GM12873 (cell line): ENCODE data around the gene TTLL11.

Source experiments
- TF ChIP-seq, protein P1 (sequence below): IDR thresholded peaks from 2 replicates; pipeline ENCODE4 v1.5.1; 2012; ENCODE audit warnings: low read depth, mild to moderate bottlenecking, moderate library complexity, low read length, control low read depth; ENCODE audit not compliant: insufficient read depth; ENCODE audit errors: missing control alignments

The TTLL11 gene

DNA sequence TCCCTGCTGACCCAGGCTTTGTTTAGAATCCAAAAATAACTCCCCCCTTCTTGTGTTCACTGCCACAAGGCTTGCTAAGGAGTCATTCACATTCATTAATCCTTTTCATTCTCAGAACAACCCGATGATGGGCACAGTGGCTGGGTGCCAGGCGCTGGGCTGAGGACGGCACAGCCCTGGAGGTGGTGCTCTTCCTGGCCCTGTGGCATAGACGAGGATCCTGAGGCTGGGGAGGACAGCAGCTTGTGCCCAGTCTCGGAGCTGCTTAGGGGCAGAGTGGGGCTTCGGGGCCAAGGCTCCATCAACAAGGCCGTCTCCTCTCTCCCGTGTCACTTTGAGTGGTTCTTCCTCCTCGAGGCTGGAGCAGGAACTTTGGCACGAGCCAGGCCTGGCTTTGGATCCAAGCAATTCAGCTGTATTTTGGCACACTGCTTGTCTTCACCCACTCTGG lies 166.7 kb downstream of the TTLL11 start:
- TF ChIP-seq, protein P1, sequence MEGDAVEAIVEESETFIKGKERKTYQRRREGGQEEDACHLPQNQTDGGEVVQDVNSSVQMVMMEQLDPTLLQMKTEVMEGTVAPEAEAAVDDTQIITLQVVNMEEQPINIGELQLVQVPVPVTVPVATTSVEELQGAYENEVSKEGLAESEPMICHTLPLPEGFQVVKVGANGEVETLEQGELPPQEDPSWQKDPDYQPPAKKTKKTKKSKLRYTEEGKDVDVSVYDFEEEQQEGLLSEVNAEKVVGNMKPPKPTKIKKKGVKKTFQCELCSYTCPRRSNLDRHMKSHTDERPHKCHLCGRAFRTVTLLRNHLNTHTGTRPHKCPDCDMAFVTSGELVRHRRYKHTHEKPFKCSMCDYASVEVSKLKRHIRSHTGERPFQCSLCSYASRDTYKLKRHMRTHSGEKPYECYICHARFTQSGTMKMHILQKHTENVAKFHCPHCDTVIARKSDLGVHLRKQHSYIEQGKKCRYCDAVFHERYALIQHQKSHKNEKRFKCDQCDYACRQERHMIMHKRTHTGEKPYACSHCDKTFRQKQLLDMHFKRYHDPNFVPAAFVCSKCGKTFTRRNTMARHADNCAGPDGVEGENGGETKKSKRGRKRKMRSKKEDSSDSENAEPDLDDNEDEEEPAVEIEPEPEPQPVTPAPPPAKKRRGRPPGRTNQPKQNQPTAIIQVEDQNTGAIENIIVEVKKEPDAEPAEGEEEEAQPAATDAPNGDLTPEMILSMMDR, result no peak

DNA sequence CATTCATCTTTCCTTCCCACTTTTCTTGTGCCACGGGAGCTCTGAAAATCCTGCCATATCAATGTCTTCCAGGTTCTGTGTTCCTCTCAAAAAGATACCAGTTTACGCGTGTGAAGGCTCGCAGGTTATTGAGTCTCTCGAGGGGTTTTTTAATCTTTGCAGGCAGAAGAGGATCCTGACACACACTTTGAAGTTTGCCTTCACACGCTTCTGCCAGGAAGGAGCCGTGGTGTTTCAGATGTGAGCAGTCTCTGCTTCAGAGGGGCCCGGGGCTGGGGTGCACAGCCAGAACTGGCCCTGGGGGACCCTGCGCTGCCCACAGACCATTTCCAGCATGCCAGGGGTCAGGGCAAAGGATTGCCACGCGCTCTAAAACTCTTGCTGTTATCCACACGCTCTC lies 167.2 kb downstream of the TTLL11 start:
- TF ChIP-seq, protein P1, result no peak

DNA sequence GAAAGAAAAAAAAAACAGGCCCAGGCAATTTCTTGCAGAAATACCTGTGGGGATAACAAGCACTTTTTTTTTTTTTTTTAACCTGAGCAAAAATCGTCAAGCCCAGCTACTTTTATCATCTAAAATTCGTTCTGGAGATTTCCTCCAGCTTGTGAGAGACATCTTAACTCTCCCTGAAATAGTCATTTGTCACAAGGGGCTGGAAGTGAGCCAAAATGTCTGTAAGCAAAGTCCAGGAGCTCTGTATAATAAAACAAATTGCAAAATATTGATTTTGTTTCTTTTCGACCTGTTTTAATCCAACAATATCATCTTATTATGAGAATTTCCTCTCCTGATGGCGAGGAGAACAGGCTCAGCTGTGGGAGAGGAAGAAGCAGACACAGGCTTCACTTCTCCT lies 168.4 kb downstream of the TTLL11 start:
- TF ChIP-seq, protein P1, result no peak

DNA sequence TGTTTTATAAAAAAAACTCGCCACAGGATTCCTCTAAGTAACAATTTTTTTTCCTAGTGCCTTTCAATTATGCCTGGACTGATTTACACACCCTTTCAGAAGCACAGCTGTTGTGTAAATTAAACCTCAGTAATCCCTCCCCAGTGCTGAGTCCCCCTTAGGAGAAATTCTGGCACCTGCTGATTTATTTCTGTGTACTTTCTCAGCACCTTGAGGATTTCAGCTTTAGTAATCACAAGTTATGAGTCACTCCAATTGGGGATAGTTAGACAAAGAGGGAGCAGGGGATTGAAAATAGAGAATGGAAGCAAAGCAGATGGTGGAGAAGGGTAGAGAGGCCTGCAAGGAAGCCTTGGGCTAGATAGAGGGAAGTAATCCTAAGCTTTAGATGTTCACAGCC lies 171.7 kb downstream of the TTLL11 start:
- TF ChIP-seq, protein P1, result no peak

DNA sequence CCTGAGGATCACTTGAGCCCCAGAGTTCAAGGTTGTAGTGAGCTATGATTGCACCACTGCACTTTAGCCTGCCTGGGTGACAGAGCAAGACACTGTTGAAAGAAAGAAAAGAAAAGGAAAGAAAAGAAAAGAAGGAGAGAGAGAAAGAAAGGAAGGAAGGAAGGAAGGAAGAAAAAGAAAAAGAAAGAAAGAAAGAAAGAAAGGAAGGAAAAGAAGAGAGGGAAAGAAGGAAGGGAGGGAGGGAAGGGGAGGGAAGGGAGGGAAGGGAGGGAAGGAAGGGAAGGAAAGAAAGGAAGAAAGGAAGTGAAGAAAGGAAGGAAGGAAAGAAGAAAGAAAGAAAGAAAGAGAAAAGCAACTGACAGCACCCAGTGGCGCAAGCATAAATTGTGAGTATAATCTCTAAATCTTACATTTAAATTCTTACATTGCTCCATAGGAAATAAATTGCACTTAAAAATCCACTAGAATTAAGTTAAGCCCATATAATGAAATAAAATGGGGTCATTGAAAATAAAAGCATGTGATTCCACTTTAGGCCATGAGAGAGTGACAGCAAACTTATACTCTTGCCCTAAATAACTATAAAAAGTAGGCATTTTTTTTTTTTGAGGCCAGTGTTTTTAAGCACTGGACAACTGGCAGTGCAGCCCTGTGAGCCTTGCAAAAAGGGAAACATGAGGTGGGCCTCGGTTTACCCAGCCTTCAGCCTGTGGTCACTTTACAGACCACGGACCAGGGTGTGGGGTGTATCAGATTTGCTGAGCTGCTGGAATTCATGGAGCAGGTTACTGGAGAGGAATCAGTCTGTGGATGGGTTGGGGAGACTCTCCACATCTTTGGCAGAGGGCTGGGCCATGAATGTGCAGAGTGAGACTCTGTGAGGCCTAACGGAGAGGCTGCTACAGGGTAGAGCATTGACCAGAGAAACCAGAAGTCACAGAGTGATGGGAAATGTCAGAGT lies 175.5 kb downstream of the TTLL11 start:
- TF ChIP-seq, protein P1, result no peak

DNA sequence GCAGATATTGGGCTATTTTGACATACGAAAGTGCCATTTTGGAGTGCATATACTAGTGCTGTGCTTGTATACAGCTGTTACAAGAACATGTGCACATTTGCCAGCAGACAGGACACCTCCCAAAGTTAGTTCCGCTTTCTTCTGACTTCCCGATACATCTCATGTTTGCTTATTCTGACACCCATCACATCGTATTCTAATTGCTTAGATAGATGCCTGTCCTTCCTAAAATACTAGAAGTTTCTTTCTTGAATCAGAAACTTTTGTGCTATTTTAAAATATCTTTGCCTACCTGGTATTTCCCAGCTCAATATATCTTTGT lies 177.8 kb downstream of the TTLL11 start:
- TF ChIP-seq, protein P1, result no peak

DNA sequence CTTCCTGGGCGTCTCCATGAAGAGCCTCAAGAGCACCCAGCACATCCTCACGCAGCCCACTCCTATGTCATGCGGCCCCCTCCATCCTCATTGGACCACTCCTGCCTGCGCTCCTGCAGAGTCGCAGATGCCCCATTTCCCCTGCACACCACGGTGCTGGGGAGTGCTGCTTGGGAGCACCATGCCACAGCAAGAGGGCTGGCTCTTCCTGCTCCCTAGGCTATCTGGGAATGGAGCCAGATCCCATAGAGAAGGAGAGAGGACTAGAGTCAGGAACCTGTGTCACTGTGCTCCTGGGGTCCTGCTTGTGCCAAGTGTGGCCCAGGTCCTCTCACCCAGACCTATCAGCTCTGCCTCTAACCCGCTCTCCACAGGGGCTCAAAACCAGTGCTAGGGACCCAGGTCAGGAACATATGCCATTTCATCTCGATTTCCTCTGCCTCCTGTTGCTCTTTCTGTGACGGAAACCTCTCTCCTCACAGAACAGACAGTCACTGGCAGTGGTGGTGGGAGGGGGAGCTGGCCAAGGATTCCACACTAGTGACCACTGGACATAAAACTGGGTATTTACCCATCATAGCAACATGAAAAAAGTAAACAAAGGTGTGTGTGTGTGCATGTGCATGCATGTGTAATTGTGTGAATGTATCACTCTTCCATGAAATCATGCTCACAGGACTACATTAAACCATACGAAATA lies 178.4 kb downstream of the TTLL11 start:
- TF ChIP-seq, protein P1, result no peak
